H7 (cell line): Measurements from ENCODE around the gene FHIT. TPM values are rescaled to one million over a fixed set of nuclear protein-coding genes. Genes with fewer than 3 reads are reported as not detected.

ENCODE experiments used
- DNase-seq: peaks from one replicate; pipeline ENCODE4 v3.0.0; 2012
- H3K27me3 ChIP-seq: 2 replicates; pipeline ENCODE4 v1.6.0; 2011; ENCODE audit warnings: mild to moderate bottlenecking, low read length; ENCODE audit not compliant: control insufficient read depth, insufficient read depth
- H3K36me3 ChIP-seq: replicated peaks from 2 replicates; pipeline ENCODE4 v1.5.1; 2011; ENCODE audit warnings: low read length; ENCODE audit not compliant: control insufficient read depth, insufficient read depth
- H3K4me3 ChIP-seq: 2 replicates; pipeline ENCODE4 v1.5.1; 2011; ENCODE audit warnings: low read depth, mild to moderate bottlenecking, control low read depth, low read length, moderate library complexity; ENCODE audit not compliant: insufficient read depth
- total RNA-seq: library from RNA; depleted of rRNA; stranded (reverse); fragments of >200 nt; shearing (Covaris generic); gene quantifications from 2 replicates; pipeline ENCODE4 v1.2.3, GENCODE V29; 2014

FHIT gene
- total RNA-seq, 1 experiment from 2014 or later: 2.1 TPM

DNA sequence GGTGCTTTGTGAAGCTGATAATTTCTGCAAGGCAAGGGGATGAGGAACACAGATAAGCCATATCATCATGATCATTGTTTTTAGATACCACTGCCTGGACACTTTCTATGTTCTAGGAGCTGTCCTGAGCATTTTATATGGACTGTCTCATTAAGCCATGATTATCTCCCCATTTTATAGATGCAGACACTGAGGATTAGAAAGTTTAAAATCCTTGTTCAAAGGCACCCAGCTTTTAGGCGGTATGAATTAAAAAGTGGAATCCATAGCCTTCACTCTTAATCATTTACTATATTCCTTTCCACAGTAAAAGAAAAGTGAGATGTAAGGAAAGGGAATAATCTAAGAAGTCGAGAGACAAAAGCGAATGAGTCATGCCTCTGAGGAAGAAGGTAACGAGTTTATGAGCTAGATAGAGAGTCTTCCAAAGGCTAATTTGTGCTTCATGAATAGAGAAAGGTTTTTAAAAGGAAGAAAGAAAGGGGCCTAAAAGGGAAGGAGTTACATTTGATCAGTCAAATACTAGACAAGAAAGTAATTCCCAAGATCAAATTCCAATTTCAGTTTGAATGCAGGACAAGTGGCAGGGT is 856.0 kb downstream of the FHIT start:
- Histone ChIP-seq H3K36me3 (no peaks in the 10 kb centered on the region), H3K27me3 (no peaks in the 10 kb centered on the region), H3K4me3 (no peak overlapping the region)
- DNase-seq: no peak

GRCh38 chr3:60393946-60394345 is 857.3 kb downstream of the FHIT start:
- Histone ChIP-seq H3K27me3 (no peaks in the 10 kb centered on the region), H3K36me3 (no peaks in the 10 kb centered on the region), H3K4me3 (no peak overlapping the region)
- DNase-seq: no peak

GRCh38 chr3:60392501-60392900 is 858.8 kb downstream of the FHIT start:
- no peak for DNase-seq
- Histone ChIP-seq H3K36me3 (no peaks in the 10 kb centered on the region), H3K4me3 (no peak overlapping the region), H3K27me3 (no peaks in the 10 kb centered on the region)

DNA sequence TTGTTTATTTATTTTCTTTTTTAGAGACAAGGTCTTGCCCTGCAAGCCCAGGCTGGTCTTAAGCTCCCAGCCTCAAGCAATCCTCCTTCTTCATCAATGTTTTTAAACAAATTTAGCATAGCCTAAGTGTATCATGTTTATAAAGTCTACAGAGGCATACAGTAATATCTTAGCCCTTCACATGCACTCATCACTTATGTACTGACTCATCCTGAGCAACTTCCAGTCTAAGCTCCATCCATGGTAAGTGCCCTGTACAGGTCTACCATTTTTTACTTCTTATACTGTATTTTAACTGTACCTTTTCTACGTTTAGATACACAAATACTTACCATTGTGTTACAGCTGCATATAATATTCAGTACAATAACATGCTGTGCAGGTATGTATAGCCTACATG is 860.0 kb downstream of the FHIT start:
- no peaks in the 10 kb centered on the region for H3K27me3 ChIP-seq
- no peaks in the 10 kb centered on the region for H3K36me3 ChIP-seq
- DNase-seq: no peak
- H3K4me3 ChIP-seq: no peak overlapping the region

GRCh38 chr3:60388731-60389130 is 862.5 kb downstream of the FHIT start:
- Histone ChIP-seq H3K4me3 (no peak overlapping the region), H3K36me3 (no peaks in the 10 kb centered on the region), H3K27me3 (no peaks in the 10 kb centered on the region)
- no peak for DNase-seq

DNA sequence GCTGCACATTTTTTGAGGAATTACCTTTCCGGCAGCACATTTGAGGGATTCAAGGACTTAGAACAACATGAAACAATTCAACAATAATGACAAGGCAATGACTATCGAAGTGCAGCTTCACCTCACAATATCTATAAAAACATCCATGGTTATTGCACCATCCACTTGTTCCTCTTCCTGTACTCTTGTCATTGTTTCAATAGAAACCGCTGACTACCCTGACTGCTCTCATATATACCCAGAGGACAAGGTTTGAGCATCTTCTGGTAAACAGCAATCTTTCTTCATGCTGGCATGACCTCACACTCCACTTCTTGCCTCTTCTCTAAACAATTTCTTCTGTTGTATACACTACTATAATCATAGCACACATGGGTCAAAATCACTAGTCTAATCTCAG is 864.9 kb downstream of the FHIT start:
- no peaks in the 10 kb centered on the region for H3K27me3 ChIP-seq

GRCh38 chr3:60384341-60384740 is 866.9 kb downstream of the FHIT start:
- DNase-seq: no peak
- H3K4me3 ChIP-seq: no peak overlapping the region

More for the DNA sequence above, 864.9 kb downstream of the FHIT start:
- H3K4me3 ChIP-seq: no peak overlapping the region
- no peak for DNase-seq
- no peaks in the 10 kb centered on the region for H3K36me3 ChIP-seq

GRCh38 chr3:60383345-60383744 is 867.9 kb downstream of the FHIT start:
- H3K36me3 ChIP-seq: no peaks in the 10 kb centered on the region
- no peak overlapping the region for H3K4me3 ChIP-seq
- H3K27me3 ChIP-seq: no peaks in the 10 kb centered on the region
- DNase-seq: no peak

More at GRCh38 chr3:60384341-60384740, 866.9 kb downstream of the FHIT start:
- no peaks in the 10 kb centered on the region for H3K27me3 ChIP-seq
- no peaks in the 10 kb centered on the region for H3K36me3 ChIP-seq

- H3K4me3 ChIP-seq: no peak overlapping the region
- H3K27me3 ChIP-seq: no peaks in the 10 kb centered on the region
- no peak for DNase-seq
- no peaks in the 10 kb centered on the region for H3K36me3 ChIP-seq
Measured at GRCh38 chr3:60366486-60366885, 884.8 kb downstream of the FHIT start.

GRCh38 chr3:60365360-60365759 is 885.9 kb downstream of the FHIT start:
- Histone ChIP-seq H3K36me3 (no peaks in the 10 kb centered on the region), H3K27me3 (no peaks in the 10 kb centered on the region), H3K4me3 (no peak overlapping the region)
- no peak for DNase-seq

DNA sequence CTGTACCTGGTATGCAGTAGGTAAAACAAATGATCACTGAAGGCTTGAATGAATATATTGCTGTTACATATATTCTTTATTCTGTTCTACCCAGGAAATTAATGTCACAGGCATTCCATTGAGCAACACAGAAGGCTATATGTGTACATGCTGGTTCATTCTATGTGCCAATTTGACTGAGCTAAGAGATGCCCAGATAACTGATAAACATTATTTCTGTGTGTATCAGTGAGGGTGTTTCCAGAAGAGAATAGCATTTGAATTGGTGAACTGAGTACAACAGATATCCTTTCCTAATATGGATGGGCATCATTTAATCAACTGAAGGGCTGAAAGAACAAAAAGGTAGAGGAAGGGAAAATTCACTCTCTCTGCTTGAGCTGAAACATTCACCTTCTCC is 886.8 kb downstream of the FHIT start:
- no peak overlapping the region for H3K4me3 ChIP-seq
- H3K27me3 ChIP-seq: no peaks in the 10 kb centered on the region
- DNase-seq: no peak
- H3K36me3 ChIP-seq: no peaks in the 10 kb centered on the region

DNA sequence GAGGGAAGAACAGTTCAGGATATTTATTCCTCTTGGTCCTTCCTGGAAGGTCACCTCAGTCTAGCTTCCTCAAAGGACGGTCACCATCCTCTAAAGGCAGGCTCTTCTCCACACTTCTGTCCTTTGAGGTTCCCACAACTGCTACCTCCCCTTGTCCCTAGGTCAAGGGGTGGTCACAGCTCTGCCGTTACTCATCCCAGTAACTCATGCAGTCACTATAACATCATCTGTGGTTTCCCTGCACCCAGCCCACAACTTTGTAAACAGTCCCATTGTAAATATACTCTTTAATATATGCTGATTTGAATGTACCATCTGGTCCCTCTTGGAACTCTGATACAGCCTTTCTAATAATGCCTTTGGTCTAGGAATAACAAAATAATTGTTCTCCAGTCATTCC is 887.4 kb downstream of the FHIT start:
- Histone ChIP-seq H3K27me3 (no peaks in the 10 kb centered on the region), H3K36me3 (no peaks in the 10 kb centered on the region), H3K4me3 (no peak overlapping the region)
- no peak for DNase-seq

GRCh38 chr3:60355825-60356224 is 895.4 kb downstream of the FHIT start:
- no peaks in the 10 kb centered on the region for H3K36me3 ChIP-seq
- no peak for DNase-seq
- H3K27me3 ChIP-seq: no peaks in the 10 kb centered on the region
- no peak overlapping the region for H3K4me3 ChIP-seq

DNA sequence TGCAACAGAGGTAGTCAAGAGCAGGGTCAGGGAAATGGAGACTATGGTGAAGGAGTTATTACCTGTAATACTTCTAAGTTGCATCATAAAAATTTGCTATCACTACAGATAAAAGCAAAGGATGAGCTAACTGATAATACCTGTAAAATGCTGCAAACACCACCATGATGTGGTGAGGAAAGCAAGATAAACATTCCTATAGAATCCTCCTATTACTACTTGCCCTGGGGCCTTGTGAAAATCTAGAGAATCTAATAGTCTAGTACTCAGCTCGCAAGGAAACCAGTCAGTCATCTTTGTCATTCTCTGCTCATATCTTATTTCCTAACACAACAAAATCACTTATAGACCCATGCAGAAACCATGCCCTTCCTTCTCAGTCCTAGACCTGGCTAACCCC is 899.8 kb downstream of the FHIT start:
- H3K4me3 ChIP-seq: no peak overlapping the region

GRCh38 chr3:60344340-60344739 is 906.9 kb downstream of the FHIT start:
- no peak overlapping the region for H3K4me3 ChIP-seq
- no peaks in the 10 kb centered on the region for H3K36me3 ChIP-seq
- H3K27me3 ChIP-seq: no peaks in the 10 kb centered on the region
- DNase-seq: no peak

More for the DNA sequence above, 899.8 kb downstream of the FHIT start:
- Histone ChIP-seq H3K27me3 (no peaks in the 10 kb centered on the region), H3K36me3 (no peaks in the 10 kb centered on the region)
- no peak for DNase-seq

- H3K36me3 ChIP-seq: no peaks in the 10 kb centered on the region
- no peaks in the 10 kb centered on the region for H3K27me3 ChIP-seq
- no peak overlapping the region for H3K4me3 ChIP-seq
- DNase-seq: no peak
Measured at GRCh38 chr3:60343831-60344230, 907.4 kb downstream of the FHIT start.
